OCI-LY7 (cell line): ENCODE measurements around the gene NR5A2.

ENCODE experiments used
- CTCF ChIP-seq: fragments of 200-600 bp; sonication (generic); conservative IDR thresholded peaks from 2 replicates; pipeline ENCODE4 v1.5.1; 2014; ENCODE audit warnings: mild to moderate bottlenecking, antibody characterized with exemption, low read length, moderate library complexity, mixed read lengths
- EZH2phosphoT487 ChIP-seq: fragments of 200-600 bp; sonication (generic); IDR thresholded peaks from 2 replicates; pipeline ENCODE4 v1.6.1; 2018; ENCODE audit warnings: low read depth, borderline replicate concordance, mild to moderate bottlenecking, mixed run types, antibody characterized with exemption, low read length, moderate library complexity, mixed read lengths

GRCh38 chr1:199979071-199979470 lies 48.4 kb upstream of the NR5A2 start:
- TF ChIP-seq CTCF (no peak), EZH2phosphoT487 (no peak)
